Adrenal gland (tissue), 12 donors: ENCODE results near the gene SERPINA3. TPM values are rescaled to one million over a fixed set of nuclear protein-coding genes. Genes with fewer than 3 reads are reported as not detected.

Source experiments
- DNase-seq, 7 donors: peaks; one replicate each; pipeline ENCODE4 v3.0.0-alpha.2; 2019 to 2020
- H3K27ac ChIP-seq, 5 donors: fragments of 200-600 bp; sonication (generic) in 4 of 5; 1 replicate in 3 of 5; 2 replicates in 2 of 5; pipeline versions ENCODE4 v1.5.1 to v1.8.0; 2016 to 2020; ENCODE audit warnings: mild to moderate bottlenecking in 1 of 5
- H3K27me3 ChIP-seq: fragments of 200-600 bp; 2 replicates; pipeline ENCODE4 v1.8.0; 2021
- H3K36me3 ChIP-seq, 2 donors: fragments of 200-600 bp; replicated peaks in 1 of 2; 1 replicate in 1 of 2; 2 replicates in 1 of 2; pipeline versions ENCODE4 v1.5.1 to v1.8.0; 2018 to 2022
- H3K4me1 ChIP-seq, 2 donors: fragments of 200-600 bp; replicated peaks in 1 of 2; 1 replicate in 1 of 2; 2 replicates in 1 of 2; pipeline versions ENCODE4 v1.5.1 to v1.8.0; 2018 to 2021
- H3K4me3 ChIP-seq, 4 donors: fragments of 200-600 bp; sonication (generic) in 3 of 4; one replicate each; pipeline ENCODE4 v1.5.1; 2016 to 2018
- H3K9me3 ChIP-seq, 3 donors: fragments of 200-600 bp; sonication (generic) in 1 of 3; replicated peaks in 1 of 3; 1 replicate in 2 of 3; 2 replicates in 1 of 3; pipeline versions ENCODE4 v1.5.1 to v1.8.0; 2016 to 2021
- POLR2A ChIP-seq, 2 donors: fragments of 450-650 bp; IDR thresholded peaks; one replicate each; pipeline ENCODE4 v1.6.1; 2017; ENCODE audit warnings: antibody characterized with exemption in 2 of 2, mild to moderate bottlenecking in 2 of 2, moderate library complexity in 1 of 2
- WGBS, 4 donors: extraction: QIAGEN DNeasy Blood & Tissue Kit in 2 of 4; methylation state at CpG; one replicate each; pipeline versions ENCODE4 v1.1.5 to v1.1.7; 2013 to 2017; 5-methylcytosine and 5-hydroxymethylcytosine counted together
- intact Hi-C, 2 donors: fragments of 100-400 bp; cut with DNase I; formaldehyde crosslinking; loops; one replicate each; pipeline versions ENCODE4 v1.14.1 to v1.15.0; 2022 to 2023
- polyA plus RNA-seq, 3 donors: library from polyadenylated mRNA; stranded (reverse); fragments of 200-250 nt in 2 of 3; fragments of 350-450 nt in 1 of 3; fragmentation: Illumina TruSeq in 1 of 3; extraction: RNeasy Lipid Tissue Mini Kit (QIAGEN cat#74804) in 1 of 3; gene quantifications; one replicate each; pipeline ENCODE4 v1.2.3, GENCODE V29; 2013 to 2014
- total RNA-seq, 9 donors: library from RNA; depleted of rRNA in 4 of 9; stranded (reverse); fragments of >200 nt in 4 of 9; fragments of 120-200 nt in 1 of 9; fragmentation: NEBNext Ultra II Directional in 1 of 9; extraction: Animal tissue kit (Norgen Biotek cat#: 25700) in 1 of 9; gene quantifications; one replicate each; pipeline versions ENCODE4 v1.1.0 to v1.2.4, GENCODE V29; 2013 to 2023
- TF ChIP-seq, protein P1 (sequence below), 6 experiments: fragments of 450-650 bp in 4 of 6; fragments of 200-600 bp in 2 of 6; sonication (generic) in 1 of 6; IDR thresholded peaks; 1 replicate in 5 of 6; 2 replicates in 1 of 6; pipeline versions ENCODE4 v1.5.1 to v1.8.0; 2016 to 2021; ENCODE audit warnings: antibody characterized with exemption in 6 of 6, mild to moderate bottlenecking in 2 of 6, moderate library complexity in 1 of 6
- donor health status: healthy with polysubstance abuse.
- donor health status: Bipolar disorder and iron deficiency.
- donor health status: DM: yes; HTN: yes; CAD: no.
- donor health status: DM: no; HTN: no; CAD: no.
- donor health status: DM: no; HTN: no; CAD: no.
- donor health status: DM: yes; HTN: yes; CAD: no.

The SERPINA3 gene
- total and polyA plus RNA-seq, 12 donors, result 2.5 to 245 (median 34.0) TPM

DNA sequence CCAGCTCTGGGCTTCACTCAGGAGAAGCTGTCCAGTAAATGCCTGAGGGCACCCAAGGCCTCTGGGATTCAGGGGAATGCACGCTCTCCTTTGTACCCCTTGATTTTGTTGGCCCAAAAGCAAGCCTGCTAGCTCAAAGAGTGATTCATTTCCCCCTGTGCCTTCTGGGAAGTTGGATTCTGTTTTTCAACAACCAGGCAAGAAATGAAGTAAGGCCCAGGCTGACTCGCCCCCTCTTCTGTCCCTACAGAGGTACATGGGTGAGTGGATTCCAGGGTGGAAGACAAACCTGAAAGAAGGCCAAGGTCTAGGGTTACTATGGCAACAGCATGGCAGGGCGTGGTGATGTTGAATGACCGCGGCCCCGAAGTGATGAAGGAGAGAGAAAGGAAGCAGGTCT is 40.2 kb upstream of the SERPINA3 start:
- no peak for TF ChIP-seq POLR2A (IDR thresholded peaks at IDR 0.05)
- TF ChIP-seq, protein P1, sequence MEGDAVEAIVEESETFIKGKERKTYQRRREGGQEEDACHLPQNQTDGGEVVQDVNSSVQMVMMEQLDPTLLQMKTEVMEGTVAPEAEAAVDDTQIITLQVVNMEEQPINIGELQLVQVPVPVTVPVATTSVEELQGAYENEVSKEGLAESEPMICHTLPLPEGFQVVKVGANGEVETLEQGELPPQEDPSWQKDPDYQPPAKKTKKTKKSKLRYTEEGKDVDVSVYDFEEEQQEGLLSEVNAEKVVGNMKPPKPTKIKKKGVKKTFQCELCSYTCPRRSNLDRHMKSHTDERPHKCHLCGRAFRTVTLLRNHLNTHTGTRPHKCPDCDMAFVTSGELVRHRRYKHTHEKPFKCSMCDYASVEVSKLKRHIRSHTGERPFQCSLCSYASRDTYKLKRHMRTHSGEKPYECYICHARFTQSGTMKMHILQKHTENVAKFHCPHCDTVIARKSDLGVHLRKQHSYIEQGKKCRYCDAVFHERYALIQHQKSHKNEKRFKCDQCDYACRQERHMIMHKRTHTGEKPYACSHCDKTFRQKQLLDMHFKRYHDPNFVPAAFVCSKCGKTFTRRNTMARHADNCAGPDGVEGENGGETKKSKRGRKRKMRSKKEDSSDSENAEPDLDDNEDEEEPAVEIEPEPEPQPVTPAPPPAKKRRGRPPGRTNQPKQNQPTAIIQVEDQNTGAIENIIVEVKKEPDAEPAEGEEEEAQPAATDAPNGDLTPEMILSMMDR (IDR thresholded peaks at IDR 0.05), result no peak
- peak overlapping the region in 2 of 5 donors; percentile 41 to 72 for H3K27ac ChIP-seq
- H3K4me1 ChIP-seq, result no peaks in the 10 kb centered on the region
- intact Hi-C loops, result no loop called here
- no peaks in the 10 kb centered on the region for H3K36me3 ChIP-seq
- no peaks in the 10 kb centered on the region for H3K9me3 ChIP-seq
- no peak overlapping the region for H3K4me3 ChIP-seq
- H3K27me3 ChIP-seq, result no peaks in the 10 kb centered on the region
- peak in 3 of 7 donors; percentile 35 to 49 (median 44) for DNase-seq
- WGBS, 4 donors, result 52 to 61% (median 59%) methylated on average over 6 of the region's 6 CpGs

DNA sequence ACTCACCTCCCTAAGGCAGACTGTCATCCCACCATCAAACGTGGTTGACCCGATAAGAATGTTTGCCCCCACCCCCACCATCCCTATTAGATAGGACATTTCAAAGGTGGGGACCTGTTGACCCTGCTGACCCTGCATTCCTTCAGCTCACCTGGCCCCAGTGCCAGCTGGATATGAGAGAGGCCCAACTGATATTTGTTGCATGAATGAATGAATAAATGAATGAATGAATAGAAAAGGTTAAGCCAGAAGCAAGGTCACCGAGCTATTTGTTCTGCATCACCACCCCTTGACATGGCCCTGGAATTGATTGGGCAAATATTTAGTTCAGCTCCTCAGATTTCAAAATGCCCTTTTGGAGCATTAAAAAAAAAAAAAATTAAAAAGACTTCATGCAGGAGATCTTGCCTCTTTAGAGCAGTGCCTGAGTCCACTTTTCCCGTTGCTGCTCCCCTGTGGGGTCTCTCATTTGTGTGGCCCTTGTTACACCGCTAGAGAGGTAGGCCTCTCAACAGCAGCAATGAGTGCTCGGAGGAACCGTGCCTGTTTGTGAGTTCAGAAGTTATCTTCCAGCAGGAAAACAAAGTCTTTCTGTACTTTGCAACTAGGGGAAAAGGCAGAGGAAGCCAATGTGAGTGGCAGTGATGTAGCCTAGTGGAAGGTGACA is 39.4 kb upstream of the SERPINA3 start:
- peak in 1 of 7 donors; percentile 15 for DNase-seq
- intact Hi-C loops, result no loop called here
- WGBS, 4 donors, result 82 to 87% (median 85%) methylated on average over 7 of the region's 7 CpGs

DNA sequence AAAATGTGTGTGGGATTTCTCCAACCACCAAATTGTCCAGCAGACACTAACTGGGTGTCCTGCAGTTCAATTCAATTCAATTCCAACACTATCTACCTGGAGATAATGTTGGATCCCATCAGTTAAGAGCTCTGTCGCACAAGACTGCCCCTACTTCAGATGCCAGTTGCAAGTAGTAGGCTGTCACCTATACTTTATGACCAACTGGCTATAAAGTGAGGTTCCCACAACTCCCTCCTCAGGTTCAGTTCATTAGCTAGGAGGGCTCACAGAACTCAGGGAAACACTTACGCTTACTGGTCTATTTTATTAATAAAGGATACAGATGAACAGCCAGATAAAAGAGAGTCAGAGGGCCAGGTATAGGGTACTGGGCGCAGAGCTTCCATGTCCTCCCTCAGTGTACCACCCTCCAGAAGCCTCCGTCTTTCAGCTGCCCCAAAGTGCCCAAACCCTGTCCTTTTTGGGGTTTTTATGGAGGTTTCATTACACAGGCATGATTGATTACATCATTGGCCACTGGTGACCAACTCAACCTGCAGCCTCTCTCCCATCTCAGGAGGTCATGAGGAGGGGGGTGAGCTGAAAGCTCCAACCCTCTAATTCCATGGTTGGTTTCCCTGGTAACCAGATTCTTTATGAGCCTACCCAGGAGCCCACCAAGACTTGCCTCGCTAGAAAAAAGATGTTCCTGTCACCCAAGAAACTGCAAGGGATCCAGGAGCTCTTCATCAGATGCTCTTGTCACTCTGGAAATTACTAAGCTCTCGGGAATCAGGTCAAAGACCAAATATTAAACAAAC is 38.5 kb upstream of the SERPINA3 start:
- intact Hi-C loops, result no loop called here
- H3K36me3 ChIP-seq, result no peaks in the 10 kb centered on the region
- H3K9me3 ChIP-seq, result no peaks in the 10 kb centered on the region
- no peak overlapping the region for H3K4me3 ChIP-seq
- H3K27me3 ChIP-seq, result no peaks in the 10 kb centered on the region
- H3K27ac ChIP-seq, result no peak overlapping the region
- TF ChIP-seq POLR2A (IDR thresholded peaks at IDR 0.05), result no peak
- TF ChIP-seq, protein P1 (IDR thresholded peaks at IDR 0.05), result no peak
- peak in 1 of 7 donors; percentile 9 for DNase-seq
- WGBS, 4 donors, result 82 to 93% (median 87%) methylated on average over 6 of the region's 6 CpGs
- no peaks in the 10 kb centered on the region for H3K4me1 ChIP-seq

More for the DNA sequence above, 39.4 kb upstream of the SERPINA3 start:
- H3K4me1 ChIP-seq, result no peaks in the 10 kb centered on the region
- H3K27ac ChIP-seq, result no peak overlapping the region
- no peaks in the 10 kb centered on the region for H3K27me3 ChIP-seq
- no peaks in the 10 kb centered on the region for H3K9me3 ChIP-seq
- H3K36me3 ChIP-seq, result no peaks in the 10 kb centered on the region
- H3K4me3 ChIP-seq, result no peak overlapping the region
- TF ChIP-seq, protein P1 (IDR thresholded peaks at IDR 0.05), result no peak
- TF ChIP-seq POLR2A (IDR thresholded peaks at IDR 0.05), result no peak

DNA sequence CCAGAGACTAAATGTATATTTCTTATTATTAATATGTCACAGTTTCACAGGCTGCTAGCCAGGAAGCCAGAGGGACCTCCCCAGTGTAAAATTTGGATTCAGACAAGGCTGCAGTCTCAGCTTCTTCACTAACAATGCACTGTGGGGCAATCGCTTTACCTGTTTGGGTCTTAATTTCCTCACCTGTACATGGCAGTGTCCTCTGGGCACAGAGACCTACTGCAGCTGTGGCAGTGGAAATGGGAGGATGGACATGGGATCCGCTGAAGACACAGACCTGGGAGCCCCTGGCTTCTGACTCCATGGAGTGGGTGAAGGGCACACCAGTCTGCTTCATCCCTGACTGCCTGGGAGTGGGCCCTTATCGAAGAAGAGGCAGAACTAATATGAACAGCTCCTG is 37.9 kb upstream of the SERPINA3 start:
- intact Hi-C loops, result no loop called here
- no peaks in the 10 kb centered on the region for H3K27me3 ChIP-seq

More for the DNA sequence above, 37.9 kb upstream of the SERPINA3 start:
- Histone ChIP-seq H3K9me3 (no peaks in the 10 kb centered on the region), H3K36me3 (no peaks in the 10 kb centered on the region), H3K4me3 (no peak overlapping the region), H3K27ac (no peak overlapping the region), H3K4me1 (no peaks in the 10 kb centered on the region)
- no peak for TF ChIP-seq POLR2A (IDR thresholded peaks at IDR 0.05)
- TF ChIP-seq, protein P1 (IDR thresholded peaks at IDR 0.05), result no peak
- DNase-seq, result peak in 1 of 7 donors; percentile 20
- WGBS, 4 donors, result 72 to 95% (median 87%) methylated on average over 3 of the region's 3 CpGs
